ENCODE results near the gene SOWAHA. TPM values are rescaled to one million over a fixed set of nuclear protein-coding genes. Genes with fewer than 3 reads are reported as not detected.

Gene SOWAHA
- total and polyA plus RNA-seq, 10 of the 15 experiments (the other 5 are each of a cell fraction or from before 2014, with no cell fraction given): 0.02 to 0.37 (median 0.05) TPM; not detected in 4

DNA sequence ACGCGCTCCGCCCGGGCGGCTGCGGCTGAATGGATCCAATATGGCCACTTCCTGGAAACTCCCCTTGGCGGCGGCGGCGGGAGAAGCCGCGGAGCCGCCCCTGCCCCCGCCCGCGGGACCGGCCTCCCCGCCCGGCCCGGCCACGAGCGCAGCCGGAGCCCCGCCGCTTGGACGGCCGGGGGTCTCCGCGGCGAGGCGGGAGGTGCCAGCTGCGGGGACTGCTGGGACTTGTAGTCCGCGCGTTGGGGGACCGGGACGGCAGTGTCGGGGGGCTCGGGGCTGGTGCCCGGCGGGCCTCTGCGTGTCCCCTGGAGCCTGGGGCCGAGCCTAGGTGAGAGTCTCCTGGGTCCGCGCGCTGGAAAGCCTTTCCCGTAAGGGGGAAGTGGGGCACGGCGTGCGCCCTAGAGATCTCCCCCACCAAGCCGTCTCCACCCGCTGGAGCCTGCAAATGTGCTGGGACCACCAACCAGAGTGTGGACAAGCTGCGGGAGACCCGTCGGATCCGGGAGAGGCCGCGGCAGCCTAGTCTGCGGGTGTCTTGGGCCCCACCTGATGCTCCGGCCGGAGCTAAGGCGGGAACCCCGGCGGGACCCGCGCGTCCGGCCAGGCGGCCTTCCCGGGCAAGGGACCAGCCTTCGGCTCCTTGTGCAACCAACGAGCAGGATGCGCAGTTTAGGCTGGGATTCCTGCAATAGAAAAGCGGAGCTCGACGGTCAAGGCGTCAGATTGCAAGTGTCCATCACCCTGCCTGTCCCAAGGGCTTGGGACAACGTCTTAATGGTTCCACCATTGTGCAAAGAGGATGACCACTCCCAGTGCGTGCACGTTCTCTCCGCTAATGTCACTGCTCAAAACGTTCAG is 35.7 kb upstream of the SOWAHA start, which contains the start of gene SEPTIN8 (continued):
- peak; percentile 87 for TF ChIP-seq IKZF1 (conservative IDR thresholded peaks at IDR 0.05)

DNA sequence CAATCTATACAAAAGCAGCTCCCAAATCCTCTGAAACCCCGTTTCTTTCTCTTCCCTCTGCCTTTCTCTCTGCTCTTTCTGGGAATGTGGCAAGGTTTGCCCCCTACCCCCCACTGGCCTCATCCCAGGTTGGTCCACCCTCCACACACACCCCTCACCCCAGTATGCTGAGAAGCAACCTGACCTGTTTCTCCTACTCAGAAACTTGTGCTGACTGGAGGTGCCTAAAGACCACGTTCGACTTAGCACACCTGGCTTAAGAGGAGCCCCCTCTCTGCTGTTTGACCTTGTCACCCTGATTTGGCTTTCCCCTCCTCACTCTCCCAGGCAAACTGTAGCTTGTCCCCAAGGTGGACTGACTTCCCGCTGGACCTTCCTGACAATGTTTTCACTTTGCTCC is 35.0 kb upstream of the SOWAHA start:
- FAIRE-seq: no peak
- Histone ChIP-seq H3K79me2 (ENCODE audit: control insufficient read depth, insufficient read depth, low read length) (peaks cover 9% of the 10 kb centered on the region), H4K20me1 (ENCODE audit: control insufficient read depth, insufficient read depth) (no peaks in the 10 kb centered on the region), H2AFZ (ENCODE audit: control insufficient read depth, low read depth, low read length) (peak overlapping the region; percentile 97), H3K27ac (ENCODE audit: control insufficient read depth, insufficient read depth) (no peak overlapping the region), H3K4me2 (ENCODE audit: control insufficient read depth, insufficient read depth) (peak overlapping the region; percentile 90), H3K9me3 (replicated peaks; ENCODE audit: control insufficient read depth, insufficient read depth, low read length) (no peaks in the 10 kb centered on the region), H3K4me1 (ENCODE audit: control insufficient read depth, insufficient read depth, low read length) (peaks cover 7% of the 10 kb centered on the region), H3K36me3 (ENCODE audit: control insufficient read depth in 2 of 2, insufficient read depth in 2 of 2, low read length in 1 of 2) (no peaks in the 10 kb centered on the region), H3K27me3 (replicated peaks in 1 of 2; ENCODE audit: control insufficient read depth in 2 of 2, insufficient read depth in 2 of 2, low read length in 1 of 2) (no peaks in the 10 kb centered on the region), H3K9ac (ENCODE audit: control insufficient read depth, insufficient read depth, low read length) (no peak overlapping the region), H3K4me3 (peak overlapping the region; percentile 83; the same call in 1 of the 2 replicates)
- ChIA-PET SMC1A (ENCODE audit: uncharacterized antibody, unreplicated experiment) (interaction anchor here (0.9 to 7.5 kb wide), 8 partner anchors 16 to 90 kb away, joined by 3 to 88 read pairs (median 5); partner anchors contain the start of gene CCNI2), RAD21 (ENCODE audit: unreplicated experiment) (interaction anchor here (1.2 to 2.5 kb wide), 6 partner anchors 24 to 115 kb away, joined by 3 to 9 read pairs (median 6); partner anchors contain the start of gene KIF3A), CTCF (interaction anchor here (0.6 to 1.7 kb wide), 8 partner anchors 22 to 76 kb away, joined by 3 to 7 read pairs (median 3); no protein-coding TSS in a partner anchor), POLR2A (interaction anchor here (0.5 to 7.2 kb wide), 11 partner anchors 12 to 114 kb away, joined by 3 to 56 read pairs (median 5); partner anchors contain the start of genes CCNI2 and KIF3A)
- in situ Hi-C loops (cut with MboI) (no loop called here), intact Hi-C loops (cut with micrococcal nuclease; ENCODE audit: unreplicated experiment) (no loop called here)
- 88% methylated on average over 4 of the region's 4 CpGs for WGBS (ENCODE audit: insufficient coverage, insufficient replicate concordance, low lambda C conversion rate, missing lambda C conversion rate)
- ATAC-seq: no peak
- BruUV-seq (replicated peaks): no TSS peak
- DNase-seq (ENCODE audit: low read depth, low spot score): no peak
- no peak for TF ChIP-seq STAT1 (conservative IDR thresholded peaks at IDR 0.05)
- TF ChIP-seq, protein P1, sequence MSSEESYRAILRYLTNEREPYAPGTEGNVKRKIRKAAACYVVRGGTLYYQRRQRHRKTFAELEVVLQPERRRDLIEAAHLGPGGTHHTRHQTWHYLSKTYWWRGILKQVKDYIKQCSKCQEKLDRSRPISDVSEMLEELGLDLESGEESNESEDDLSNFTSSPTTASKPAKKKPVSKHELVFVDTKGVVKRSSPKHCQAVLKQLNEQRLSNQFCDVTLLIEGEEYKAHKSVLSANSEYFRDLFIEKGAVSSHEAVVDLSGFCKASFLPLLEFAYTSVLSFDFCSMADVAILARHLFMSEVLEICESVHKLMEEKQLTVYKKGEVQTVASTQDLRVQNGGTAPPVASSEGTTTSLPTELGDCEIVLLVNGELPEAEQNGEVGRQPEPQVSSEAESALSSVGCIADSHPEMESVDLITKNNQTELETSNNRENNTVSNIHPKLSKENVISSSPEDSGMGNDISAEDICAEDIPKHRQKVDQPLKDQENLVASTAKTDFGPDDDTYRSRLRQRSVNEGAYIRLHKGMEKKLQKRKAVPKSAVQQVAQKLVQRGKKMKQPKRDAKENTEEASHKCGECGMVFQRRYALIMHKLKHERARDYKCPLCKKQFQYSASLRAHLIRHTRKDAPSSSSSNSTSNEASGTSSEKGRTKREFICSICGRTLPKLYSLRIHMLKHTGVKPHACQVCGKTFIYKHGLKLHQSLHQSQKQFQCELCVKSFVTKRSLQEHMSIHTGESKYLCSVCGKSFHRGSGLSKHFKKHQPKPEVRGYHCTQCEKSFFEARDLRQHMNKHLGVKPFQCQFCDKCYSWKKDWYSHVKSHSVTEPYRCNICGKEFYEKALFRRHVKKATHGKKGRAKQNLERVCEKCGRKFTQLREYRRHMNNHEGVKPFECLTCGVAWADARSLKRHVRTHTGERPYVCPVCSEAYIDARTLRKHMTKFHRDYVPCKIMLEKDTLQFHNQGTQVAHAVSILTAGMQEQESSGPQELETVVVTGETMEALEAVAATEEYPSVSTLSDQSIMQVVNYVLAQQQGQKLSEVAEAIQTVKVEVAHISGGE (CRISPR knock-in tag; IDR thresholded peaks at IDR 0.05): no peak
- TF ChIP-seq FOXK2 (IDR thresholded peaks at IDR 0.05): no peak
- TF ChIP-seq SREBF1 (IDR thresholded peaks at IDR 0.05; ENCODE audit: low read length): no peak
- TF ChIP-seq BACH1 (IDR thresholded peaks at IDR 0.05; ENCODE audit: borderline replicate concordance): no peak
- TF ChIP-seq, protein P2, sequence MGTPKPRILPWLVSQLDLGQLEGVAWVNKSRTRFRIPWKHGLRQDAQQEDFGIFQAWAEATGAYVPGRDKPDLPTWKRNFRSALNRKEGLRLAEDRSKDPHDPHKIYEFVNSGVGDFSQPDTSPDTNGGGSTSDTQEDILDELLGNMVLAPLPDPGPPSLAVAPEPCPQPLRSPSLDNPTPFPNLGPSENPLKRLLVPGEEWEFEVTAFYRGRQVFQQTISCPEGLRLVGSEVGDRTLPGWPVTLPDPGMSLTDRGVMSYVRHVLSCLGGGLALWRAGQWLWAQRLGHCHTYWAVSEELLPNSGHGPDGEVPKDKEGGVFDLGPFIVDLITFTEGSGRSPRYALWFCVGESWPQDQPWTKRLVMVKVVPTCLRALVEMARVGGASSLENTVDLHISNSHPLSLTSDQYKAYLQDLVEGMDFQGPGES (IDR thresholded peaks at IDR 0.05): no peak
- TF ChIP-seq SIN3A (IDR thresholded peaks at IDR 0.05; ENCODE audit: low read depth, low read length): no peak
- TF ChIP-seq, protein P3, sequence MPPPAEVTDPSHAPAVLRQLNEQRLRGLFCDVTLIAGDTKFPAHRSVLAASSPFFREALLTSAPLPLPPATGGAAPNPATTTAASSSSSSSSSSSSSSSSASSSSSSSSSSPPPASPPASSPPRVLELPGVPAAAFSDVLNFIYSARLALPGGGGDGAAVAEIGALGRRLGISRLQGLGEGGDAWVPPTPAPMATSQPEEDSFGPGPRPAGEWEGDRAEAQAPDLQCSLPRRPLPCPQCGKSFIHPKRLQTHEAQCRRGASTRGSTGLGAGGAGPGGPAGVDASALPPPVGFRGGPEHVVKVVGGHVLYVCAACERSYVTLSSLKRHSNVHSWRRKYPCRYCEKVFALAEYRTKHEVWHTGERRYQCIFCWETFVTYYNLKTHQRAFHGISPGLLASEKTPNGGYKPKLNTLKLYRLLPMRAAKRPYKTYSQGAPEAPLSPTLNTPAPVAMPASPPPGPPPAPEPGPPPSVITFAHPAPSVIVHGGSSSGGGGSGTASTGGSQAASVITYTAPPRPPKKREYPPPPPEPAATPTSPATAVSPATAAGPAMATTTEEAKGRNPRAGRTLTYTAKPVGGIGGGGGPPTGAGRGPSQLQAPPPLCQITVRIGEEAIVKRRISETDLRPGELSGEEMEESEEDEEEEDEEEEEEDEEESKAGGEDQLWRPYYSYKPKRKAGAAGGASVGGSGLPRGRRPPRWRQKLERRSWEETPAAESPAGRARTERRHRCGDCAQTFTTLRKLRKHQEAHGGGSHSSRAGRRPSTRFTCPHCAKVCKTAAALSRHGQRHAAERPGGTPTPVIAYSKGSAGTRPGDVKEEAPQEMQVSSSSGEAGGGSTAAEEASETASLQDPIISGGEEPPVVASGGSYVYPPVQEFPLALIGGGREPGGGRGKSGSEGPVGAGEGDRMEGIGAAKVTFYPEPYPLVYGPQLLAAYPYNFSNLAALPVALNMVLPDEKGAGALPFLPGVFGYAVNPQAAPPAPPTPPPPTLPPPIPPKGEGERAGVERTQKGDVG (CRISPR knock-in tag; IDR thresholded peaks at IDR 0.05): no peak
- TF ChIP-seq, protein P4, sequence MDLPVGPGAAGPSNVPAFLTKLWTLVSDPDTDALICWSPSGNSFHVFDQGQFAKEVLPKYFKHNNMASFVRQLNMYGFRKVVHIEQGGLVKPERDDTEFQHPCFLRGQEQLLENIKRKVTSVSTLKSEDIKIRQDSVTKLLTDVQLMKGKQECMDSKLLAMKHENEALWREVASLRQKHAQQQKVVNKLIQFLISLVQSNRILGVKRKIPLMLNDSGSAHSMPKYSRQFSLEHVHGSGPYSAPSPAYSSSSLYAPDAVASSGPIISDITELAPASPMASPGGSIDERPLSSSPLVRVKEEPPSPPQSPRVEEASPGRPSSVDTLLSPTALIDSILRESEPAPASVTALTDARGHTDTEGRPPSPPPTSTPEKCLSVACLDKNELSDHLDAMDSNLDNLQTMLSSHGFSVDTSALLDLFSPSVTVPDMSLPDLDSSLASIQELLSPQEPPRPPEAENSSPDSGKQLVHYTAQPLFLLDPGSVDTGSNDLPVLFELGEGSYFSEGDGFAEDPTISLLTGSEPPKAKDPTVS (IDR thresholded peaks at IDR 0.05; ENCODE audit: low read depth, low read length): no peak
- no peak for TF ChIP-seq ETV6 (conservative IDR thresholded peaks at IDR 0.05 in 1 of 2, IDR thresholded peaks at IDR 0.05 in 1 of 2; ENCODE audit: borderline replicate concordance in 1 of 2, low read depth in 1 of 2)

Measured in GM12878 (cell line).